ES-I3 (cell line): Measurements from ENCODE around the gene S100A8.

Experiments used
- H3K36me3 ChIP-seq: 2 replicates; pipeline ENCODE4 v1.6.1; 2013; ENCODE audit warnings: mild to moderate bottlenecking, low read length, control low read depth, moderate library complexity; ENCODE audit not compliant: insufficient read depth
- H3K4me1 ChIP-seq: 2 replicates; pipeline ENCODE4 v1.6.1; 2013; ENCODE audit warnings: mild to moderate bottlenecking, control low read depth, low read length; ENCODE audit not compliant: insufficient read depth
- H3K9ac ChIP-seq: 2 replicates; pipeline ENCODE4 v1.6.1; 2013; ENCODE audit warnings: low read depth, mild to moderate bottlenecking, low read length, moderate library complexity
- H3K9me3 ChIP-seq: 2 replicates; pipeline ENCODE4 v1.6.1; 2013; ENCODE audit warnings: mild to moderate bottlenecking, low read length, moderate library complexity; ENCODE audit not compliant: control insufficient read depth, insufficient read depth

The S100A8 gene

DNA sequence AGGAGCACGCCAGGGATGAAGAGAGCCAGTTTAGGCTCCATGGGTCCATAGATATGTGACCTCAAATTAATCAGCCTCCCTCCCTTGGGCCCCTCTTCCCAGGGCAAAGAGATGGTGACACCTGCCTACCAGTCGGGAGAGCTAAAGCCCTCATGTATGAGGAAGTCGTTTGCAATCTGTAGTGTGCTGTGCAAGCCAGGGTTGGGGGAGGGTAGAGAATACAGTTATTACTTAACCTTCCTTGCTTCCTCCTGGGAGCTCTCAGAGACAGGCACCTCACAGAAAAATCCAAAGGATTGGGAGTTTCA, 46.2 kb downstream of the S100A8 start:
- no peak overlapping the region for H3K9ac ChIP-seq
- no peaks in the 10 kb centered on the region for H3K36me3 ChIP-seq
- H3K9me3 ChIP-seq, result no peaks in the 10 kb centered on the region
- no peaks in the 10 kb centered on the region for H3K4me1 ChIP-seq

GRCh38 chr1:153343811-153344717, 46.8 kb downstream of the S100A8 start:
- Histone ChIP-seq H3K36me3 (no peaks in the 10 kb centered on the region), H3K4me1 (no peaks in the 10 kb centered on the region), H3K9ac (no peak overlapping the region), H3K9me3 (no peaks in the 10 kb centered on the region)

- Histone ChIP-seq H3K36me3 (no peaks in the 10 kb centered on the region), H3K9ac (no peak overlapping the region), H3K9me3 (no peaks in the 10 kb centered on the region), H3K4me1 (no peaks in the 10 kb centered on the region)
Observed at GRCh38 chr1:153343040-153343681, 47.7 kb downstream of the S100A8 start.

DNA sequence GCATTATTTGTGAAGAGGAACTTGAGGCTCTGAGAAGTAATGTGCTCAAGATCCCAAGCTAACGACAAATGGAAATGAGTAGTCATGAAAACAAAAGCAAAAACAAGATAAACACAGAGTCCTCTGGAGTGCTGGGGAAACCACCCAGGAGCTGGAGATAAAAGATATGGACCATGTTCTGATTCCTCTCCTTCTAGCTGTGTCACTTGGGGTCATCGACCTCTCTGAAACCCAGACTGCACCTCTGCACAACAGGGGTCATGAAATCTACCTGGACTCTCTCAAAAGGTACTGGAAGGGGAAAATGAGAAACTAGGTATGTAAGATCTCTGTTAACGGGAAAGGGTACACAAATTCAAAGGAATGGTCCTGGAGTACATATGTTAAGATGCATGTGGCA, 48.7 kb downstream of the S100A8 start:
- no peak overlapping the region for H3K9ac ChIP-seq
- no peaks in the 10 kb centered on the region for H3K4me1 ChIP-seq
- no peaks in the 10 kb centered on the region for H3K36me3 ChIP-seq
- no peaks in the 10 kb centered on the region for H3K9me3 ChIP-seq

DNA sequence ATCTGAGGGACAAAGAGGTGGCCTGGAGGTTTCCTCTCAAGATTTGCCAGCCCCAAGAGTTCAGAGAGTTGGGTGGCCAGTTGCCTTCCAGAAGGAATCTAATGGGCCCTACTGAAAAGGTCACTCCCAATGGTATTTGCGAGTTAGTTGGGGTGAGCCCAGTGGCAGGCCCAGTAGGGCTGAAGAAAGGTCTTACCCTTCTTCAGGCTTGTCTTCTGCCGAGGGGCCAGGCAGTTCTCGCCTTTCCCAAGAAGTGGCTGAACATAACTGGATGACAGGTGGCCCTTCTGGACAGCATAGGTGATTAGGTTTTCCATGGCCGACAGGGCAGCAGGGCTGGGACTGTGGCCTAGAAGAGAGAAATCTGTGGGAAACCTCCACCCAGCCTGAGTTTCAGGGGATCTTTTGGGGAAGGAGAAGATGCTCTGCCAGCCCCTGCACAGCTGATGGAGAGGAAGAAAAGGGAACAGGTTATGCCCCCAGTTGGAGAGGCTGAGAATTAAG, 49.4 kb downstream of the S100A8 start:
- Histone ChIP-seq H3K9ac (no peak overlapping the region), H3K9me3 (no peaks in the 10 kb centered on the region), H3K36me3 (no peaks in the 10 kb centered on the region), H3K4me1 (no peaks in the 10 kb centered on the region)

- H3K36me3 ChIP-seq, result no peaks in the 10 kb centered on the region
- no peaks in the 10 kb centered on the region for H3K4me1 ChIP-seq
- H3K9ac ChIP-seq, result no peak overlapping the region
- no peaks in the 10 kb centered on the region for H3K9me3 ChIP-seq
Observed at GRCh38 chr1:153340356-153340755, 50.5 kb downstream of the S100A8 start.
